MM.1S (cell line): ENCODE measurements around the gene KCNH8.

Source experiments
- DNase-seq: peaks from one replicate; pipeline ENCODE4 v3.0.0-alpha.2; 2015
- H2AFZ ChIP-seq: fragments of 300-600 bp; sonication (generic); 2 replicates; pipeline ENCODE4 v1.6.0; 2016; ENCODE audit warnings: antibody characterized with exemption, low read length
- H3F3A ChIP-seq: fragments of 300-600 bp; sonication (generic); 2 replicates; pipeline ENCODE4 v1.6.1; 2016; ENCODE audit warnings: mild to moderate bottlenecking, antibody characterized with exemption, low read length, moderate library complexity, mixed read lengths; ENCODE audit not compliant: insufficient read depth
- H3K27ac ChIP-seq: fragments of 300-600 bp; sonication (generic); 2 replicates; pipeline ENCODE4 v1.5.1; 2016; ENCODE audit warnings: mild to moderate bottlenecking, low read length
- H3K27me3 ChIP-seq: fragments of 300-600 bp; sonication (generic); replicated peaks from 2 replicates; pipeline ENCODE4 v1.6.0; 2016; ENCODE audit warnings: low read length; ENCODE audit not compliant: insufficient read depth
- H3K36me3 ChIP-seq: fragments of 300-600 bp; sonication (generic); replicated peaks from 2 replicates; pipeline ENCODE4 v1.6.1; 2016; ENCODE audit warnings: mild to moderate bottlenecking, low read length, mixed read lengths; ENCODE audit not compliant: insufficient read depth
- H3K4me1 ChIP-seq: fragments of 300-600 bp; sonication (generic); 2 replicates; pipeline ENCODE4 v1.6.1; 2016; ENCODE audit warnings: low read length, mixed read lengths
- H3K4me2 ChIP-seq: fragments of 300-600 bp; sonication (generic); 2 replicates; pipeline ENCODE4 v1.6.0; 2016; ENCODE audit warnings: low read depth, low read length
- H3K4me3 ChIP-seq: fragments of 300-600 bp; sonication (generic); 2 replicates; pipeline ENCODE4 v1.5.1; 2016; ENCODE audit warnings: low read length, mixed read lengths
- H3K79me2 ChIP-seq: fragments of 300-600 bp; sonication (generic); 2 replicates; pipeline ENCODE4 v1.6.1; 2016; ENCODE audit warnings: mixed run types, low read length, mixed read lengths
- H3K9ac ChIP-seq: fragments of 300-600 bp; sonication (generic); 2 replicates; pipeline ENCODE4 v1.6.1; 2016; ENCODE audit warnings: low read length, mixed read lengths
- H3K9me2 ChIP-seq: fragments of 300-600 bp; sonication (generic); replicated peaks from 2 replicates; pipeline ENCODE4 v1.6.1; 2016; ENCODE audit warnings: mild to moderate bottlenecking, low read length, mixed read lengths; ENCODE audit not compliant: insufficient read depth
- H3K9me3 ChIP-seq: fragments of 300-600 bp; sonication (generic); replicated peaks from 2 replicates; pipeline ENCODE4 v1.6.1; 2016; ENCODE audit warnings: mild to moderate bottlenecking, low read length, mixed read lengths; ENCODE audit not compliant: insufficient read depth
- H4K20me1 ChIP-seq: fragments of 300-600 bp; sonication (generic); 2 replicates; pipeline ENCODE4 v1.6.1; 2016; ENCODE audit warnings: mild to moderate bottlenecking, low read length, moderate library complexity, mixed read lengths; ENCODE audit not compliant: insufficient read depth
- EZH2 ChIP-seq: fragments of 300-600 bp; sonication (generic); optimal IDR thresholded peaks from 2 replicates; pipeline ENCODE3; 2017; ENCODE audit warnings: low read depth, mild to moderate bottlenecking, antibody characterized with exemption, low read length, mixed read lengths
- EZH2phosphoT487 ChIP-seq: fragments of 300-600 bp; sonication (generic); IDR thresholded peaks from 2 replicates; pipeline ENCODE4 v1.6.1; 2018; ENCODE audit warnings: antibody characterized with exemption, low read length
- TF ChIP-seq, protein P1 (sequence below): fragments of 300-600 bp; sonication (generic); IDR thresholded peaks from 2 replicates; pipeline ENCODE4 v1.5.1; 2016; ENCODE audit warnings: antibody characterized with exemption, low read length, mixed read lengths

The KCNH8 gene

DNA sequence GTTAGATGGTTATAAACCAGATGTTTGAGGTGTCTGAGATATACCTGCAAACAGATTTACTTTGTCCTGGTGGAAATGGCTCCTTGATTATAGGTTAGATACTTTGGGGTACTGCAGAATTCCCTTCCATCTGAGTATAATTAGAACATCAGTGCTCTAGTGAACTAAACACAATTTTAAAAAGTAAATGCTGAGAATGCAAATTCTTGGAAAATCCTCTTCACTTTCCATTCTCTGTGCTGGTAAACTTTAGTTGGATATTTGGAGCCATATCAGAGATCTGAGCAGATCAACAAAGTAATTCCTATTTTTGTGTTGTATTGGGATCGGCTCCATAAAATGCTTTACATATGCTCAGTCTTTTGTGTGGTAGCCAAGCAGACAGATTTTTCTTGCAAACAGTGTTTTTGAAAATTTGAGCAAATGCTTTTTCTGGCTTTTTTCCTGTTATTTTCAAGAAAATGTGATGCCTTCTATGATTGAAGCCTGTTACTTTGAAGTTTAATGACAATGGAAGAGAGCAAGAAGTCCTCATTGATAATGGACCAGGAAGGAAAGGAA lies 37.9 kb upstream of the KCNH8 start:
- no peaks in the 10 kb centered on the region for H3K27me3 ChIP-seq
- no peaks in the 10 kb centered on the region; the same call in 1 of the 2 replicates for H3K36me3 ChIP-seq
- H3K79me2 ChIP-seq: no peaks in the 10 kb centered on the region
- H4K20me1 ChIP-seq: no peaks in the 10 kb centered on the region
- no peaks in the 10 kb centered on the region for H3K9me3 ChIP-seq
- no peaks in the 10 kb centered on the region for H3K9me2 ChIP-seq
- H2AFZ ChIP-seq: no peak overlapping the region
- no peak for DNase-seq
- H3K4me3 ChIP-seq: no peak overlapping the region
- no peaks in the 10 kb centered on the region for H3F3A ChIP-seq
- no peak overlapping the region for H3K9ac ChIP-seq
- H3K27ac ChIP-seq: no peak overlapping the region
- no peaks in the 10 kb centered on the region for H3K4me1 ChIP-seq
- H3K4me2 ChIP-seq: no peak overlapping the region
- TF ChIP-seq EZH2 (no peak), EZH2phosphoT487 (no peak)
- TF ChIP-seq, protein P1, sequence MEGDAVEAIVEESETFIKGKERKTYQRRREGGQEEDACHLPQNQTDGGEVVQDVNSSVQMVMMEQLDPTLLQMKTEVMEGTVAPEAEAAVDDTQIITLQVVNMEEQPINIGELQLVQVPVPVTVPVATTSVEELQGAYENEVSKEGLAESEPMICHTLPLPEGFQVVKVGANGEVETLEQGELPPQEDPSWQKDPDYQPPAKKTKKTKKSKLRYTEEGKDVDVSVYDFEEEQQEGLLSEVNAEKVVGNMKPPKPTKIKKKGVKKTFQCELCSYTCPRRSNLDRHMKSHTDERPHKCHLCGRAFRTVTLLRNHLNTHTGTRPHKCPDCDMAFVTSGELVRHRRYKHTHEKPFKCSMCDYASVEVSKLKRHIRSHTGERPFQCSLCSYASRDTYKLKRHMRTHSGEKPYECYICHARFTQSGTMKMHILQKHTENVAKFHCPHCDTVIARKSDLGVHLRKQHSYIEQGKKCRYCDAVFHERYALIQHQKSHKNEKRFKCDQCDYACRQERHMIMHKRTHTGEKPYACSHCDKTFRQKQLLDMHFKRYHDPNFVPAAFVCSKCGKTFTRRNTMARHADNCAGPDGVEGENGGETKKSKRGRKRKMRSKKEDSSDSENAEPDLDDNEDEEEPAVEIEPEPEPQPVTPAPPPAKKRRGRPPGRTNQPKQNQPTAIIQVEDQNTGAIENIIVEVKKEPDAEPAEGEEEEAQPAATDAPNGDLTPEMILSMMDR: no peak

DNA sequence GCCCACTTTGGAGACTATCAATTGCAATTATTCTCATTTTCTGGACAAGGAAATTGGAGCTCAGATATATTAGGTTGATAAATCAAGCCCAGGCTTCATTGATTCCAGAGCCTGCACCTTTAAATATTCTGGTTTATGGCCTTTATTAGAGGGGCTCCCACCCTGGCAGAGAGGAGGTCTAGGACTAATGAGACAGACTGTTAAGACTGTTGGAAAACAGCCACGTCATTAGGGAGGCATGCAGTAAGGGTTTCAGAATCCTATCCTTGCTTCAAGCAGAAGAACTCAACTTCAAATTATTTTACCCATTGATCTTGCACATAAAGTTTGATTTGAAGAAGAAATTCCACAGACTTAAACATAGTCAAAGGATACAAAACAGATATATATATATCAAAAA lies 33.8 kb upstream of the KCNH8 start:
- Histone ChIP-seq H3K9me2 (no peaks in the 10 kb centered on the region), H2AFZ (no peak overlapping the region), H3K4me3 (no peak overlapping the region), H3F3A (no peaks in the 10 kb centered on the region), H3K79me2 (no peaks in the 10 kb centered on the region), H3K4me2 (no peak overlapping the region), H3K36me3 (no peaks in the 10 kb centered on the region; the same call in 1 of the 2 replicates), H3K9ac (no peak overlapping the region), H3K27ac (no peak overlapping the region), H3K4me1 (no peaks in the 10 kb centered on the region), H4K20me1 (no peaks in the 10 kb centered on the region), H3K27me3 (no peaks in the 10 kb centered on the region), H3K9me3 (no peaks in the 10 kb centered on the region)
- DNase-seq: no peak
- no peak for TF ChIP-seq EZH2
- TF ChIP-seq EZH2phosphoT487: no peak
- TF ChIP-seq, protein P1: no peak

DNA sequence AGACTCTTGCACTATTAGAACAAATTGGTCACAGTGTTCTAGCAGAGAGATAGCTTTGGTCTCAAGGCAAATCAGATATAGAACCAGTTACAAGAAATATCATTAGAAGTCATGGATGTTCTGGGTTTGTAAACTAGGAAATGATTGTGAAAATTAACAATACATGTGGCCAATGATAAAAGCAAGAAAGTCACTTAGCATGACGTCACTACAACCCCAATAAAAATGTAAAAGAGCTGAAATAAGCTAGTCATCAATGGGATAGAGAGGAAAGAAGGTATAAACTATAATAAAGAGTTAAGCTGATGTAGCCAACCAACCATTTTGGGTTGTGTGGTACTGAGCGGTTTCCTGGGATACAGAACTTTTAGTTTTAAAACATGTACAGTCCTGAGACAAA lies 32.1 kb upstream of the KCNH8 start:
- Histone ChIP-seq H3K9ac (no peak overlapping the region), H3K27me3 (no peaks in the 10 kb centered on the region), H3K36me3 (no peaks in the 10 kb centered on the region), H3K9me2 (no peaks in the 10 kb centered on the region), H2AFZ (no peak overlapping the region), H3K9me3 (no peaks in the 10 kb centered on the region), H3K79me2 (no peaks in the 10 kb centered on the region), H3K4me3 (no peak overlapping the region), H3K4me2 (no peak overlapping the region), H4K20me1 (no peaks in the 10 kb centered on the region), H3K27ac (no peak overlapping the region), H3K4me1 (no peaks in the 10 kb centered on the region), H3F3A (no peaks in the 10 kb centered on the region)
- TF ChIP-seq, protein P1: no peak
- DNase-seq: no peak
